Natural killer cell (primary cell): ENCODE data around the gene STARD10. TPM values are rescaled to one million over a fixed set of nuclear protein-coding genes. Genes with fewer than 3 reads are reported as not detected.

Source experiments
- ATAC-seq, 3 donors: fragments of 150-1000 bp in 2 of 3; fragments of 200-7000 bp in 1 of 3; cut with Tn5 transposase; 1 replicate in 1 of 3; 2 replicates in 2 of 3; pipeline ENCODE4 v1.10.0; 2021; ENCODE audit warnings: mild to moderate bottlenecking in 2 of 3, moderate library complexity in 2 of 3
- DNase-seq, 2 donors: peaks; one replicate each; pipeline versions ENCODE4 v3.0.0 to v3.0.0-alpha.2; 2013 to 2021; ENCODE audit warnings: mixed read lengths in 1 of 2
- H3K27ac ChIP-seq: one replicate; pipeline ENCODE4 v1.5.1; 2013; ENCODE audit warnings: mild to moderate bottlenecking, low read length
- H3K27me3 ChIP-seq: one replicate; pipeline ENCODE4 v1.6.1; 2013; ENCODE audit warnings: low read length; ENCODE audit not compliant: control insufficient read depth, insufficient read depth
- H3K36me3 ChIP-seq: one replicate; pipeline ENCODE4 v1.6.1; 2013; ENCODE audit warnings: low read length; ENCODE audit not compliant: control insufficient read depth, insufficient read depth
- H3K4me1 ChIP-seq: one replicate; pipeline ENCODE4 v1.6.1; 2013; ENCODE audit warnings: low read length; ENCODE audit not compliant: control insufficient read depth, insufficient read depth
- H3K4me3 ChIP-seq: one replicate; pipeline ENCODE4 v1.5.1; 2013; ENCODE audit warnings: low read length
- H3K9me3 ChIP-seq: one replicate; pipeline ENCODE4 v1.6.1; 2013; ENCODE audit warnings: low read length; ENCODE audit not compliant: control insufficient read depth, insufficient read depth
- H3K27ac Mint-ChIP-seq, 2 donors: one replicate each; pipeline ENCODE4 v1.8.0; 2022; ENCODE audit warnings: mild to moderate bottlenecking in 2 of 2, mixed read lengths in 2 of 2, moderate library complexity in 1 of 2
- H3K27me3 Mint-ChIP-seq, 2 donors: one replicate each; pipeline ENCODE4 v1.8.0; 2022; ENCODE audit warnings: low read depth in 2 of 2, mixed read lengths in 2 of 2
- H3K36me3 Mint-ChIP-seq: one replicate; pipeline ENCODE4 v1.8.0; 2022; ENCODE audit warnings: mixed read lengths
- H3K4me1 Mint-ChIP-seq, 2 donors: one replicate each; pipeline ENCODE4 v1.8.0; 2022; ENCODE audit warnings: mixed read lengths in 2 of 2
- H3K4me3 Mint-ChIP-seq: one replicate; pipeline ENCODE4 v1.8.0; 2022; ENCODE audit warnings: mild to moderate bottlenecking, moderate library complexity, mixed read lengths
- H3K9me3 Mint-ChIP-seq, 2 donors: one replicate each; pipeline ENCODE4 v1.8.0; 2022; ENCODE audit warnings: mixed read lengths in 2 of 2
- CTCF ChIP-seq: fragments of 200-600 bp; IDR thresholded peaks from one replicate; pipeline ENCODE4 v1.8.0; 2022; ENCODE audit warnings: antibody characterized with exemption
- WGBS: methylation state at CpG from one replicate; pipeline ENCODE4 v1.1.7; 2013; ENCODE audit warnings: missing lambda C conversion rate; ENCODE audit not compliant: insufficient coverage; 5-methylcytosine and 5-hydroxymethylcytosine counted together
- intact Hi-C: fragments of 100-400 bp; cut with micrococcal nuclease; formaldehyde crosslinking; loops from one replicate; pipeline ENCODE4 v1.14.2; 2022
- total RNA-seq, 4 donors: library from RNA; stranded (reverse); fragments of 120-200 nt in 1 of 4; gene quantifications; one replicate each; pipeline versions ENCODE4 v1.2.3 to v1.2.4, GENCODE V29; 2013 to 2022

STARD10 gene
- total RNA-seq, 3 donors from 2014 or later (not counting 1 experiment from before 2014, with no cell fraction given) = 10.9 to 17.3 (median 11.7) TPM

GRCh38 chr11:72767203-72768062 is 26.4 kb downstream of the STARD10 start:
- H3K27ac Mint-ChIP-seq = no peak overlapping the region
- no peak overlapping the region for H3K4me3 ChIP-seq
- H3K4me1 ChIP-seq = peaks cover 18% of the 10 kb centered on the region
- H3K4me3 Mint-ChIP-seq = no peak overlapping the region
- H3K9me3 ChIP-seq = no peaks in the 10 kb centered on the region
- no peak for TF ChIP-seq CTCF
- no peaks in the 10 kb centered on the region for H3K9me3 Mint-ChIP-seq
- H3K36me3 ChIP-seq = no peaks in the 10 kb centered on the region
- H3K4me1 Mint-ChIP-seq = peaks cover 6 to 8% of the 10 kb centered on the region in 2 donors
- intact Hi-C loops = no loop called here
- no peaks in the 10 kb centered on the region for H3K27me3 Mint-ChIP-seq
- no peaks in the 10 kb centered on the region for H3K27me3 ChIP-seq
- ATAC-seq = no peak
- 93% methylated on average over 4 of the region's 4 CpGs for WGBS
- no peak overlapping the region for H3K27ac ChIP-seq
- no peak for DNase-seq
- H3K36me3 Mint-ChIP-seq = no peaks in the 10 kb centered on the region

- ATAC-seq (no peak), DNase-seq (no peak)
- peaks cover 6 to 11% of the 10 kb centered on the region in 2 donors for H3K4me1 Mint-ChIP-seq
- Histone ChIP-seq H3K9me3 (no peaks in the 10 kb centered on the region), H3K4me3 (no peak overlapping the region), H3K27ac (no peak overlapping the region), H3K4me1 (peaks cover 27% of the 10 kb centered on the region), H3K36me3 (no peaks in the 10 kb centered on the region), H3K27me3 (no peaks in the 10 kb centered on the region)
- no peak overlapping the region for H3K27ac Mint-ChIP-seq
- no peak for TF ChIP-seq CTCF
- no peaks in the 10 kb centered on the region for H3K36me3 Mint-ChIP-seq
- intact Hi-C loops = no loop called here
- no peaks in the 10 kb centered on the region for H3K9me3 Mint-ChIP-seq
- no peaks in the 10 kb centered on the region for H3K27me3 Mint-ChIP-seq
- H3K4me3 Mint-ChIP-seq = no peak overlapping the region
- WGBS = 90% methylated on average over 12 of the region's 12 CpGs
Measured at GRCh38 chr11:72766152-72766902, 27.5 kb downstream of the STARD10 start.

- Mint-ChIP-seq H3K4me1 (peaks cover 6 to 18% of the 10 kb centered on the region in 2 donors), H3K36me3 (no peaks in the 10 kb centered on the region), H3K9me3 (no peaks in the 10 kb centered on the region), H3K27me3 (no peaks in the 10 kb centered on the region), H3K27ac (no peak overlapping the region), H3K4me3 (no peak overlapping the region)
- Histone ChIP-seq H3K36me3 (no peaks in the 10 kb centered on the region), H3K9me3 (no peaks in the 10 kb centered on the region), H3K4me3 (no peak overlapping the region), H3K27ac (no peak overlapping the region), H3K27me3 (no peaks in the 10 kb centered on the region), H3K4me1 (peaks cover 29% of the 10 kb centered on the region)
- WGBS = 95% methylated on average over 13 of the region's 13 CpGs
- no peak for TF ChIP-seq CTCF
- intact Hi-C loops = no loop called here
- ATAC-seq (no peak), DNase-seq (no peak)
Measured at GRCh38 chr11:72764503-72764902, 29.3 kb downstream of the STARD10 start.
